Hepatic stellate cell (primary cell): ENCODE measurements around the gene CTH.
"Not testable (repeated sequence)": the region's sequence is repeated elsewhere in the genome, so short reads cannot be mapped to it uniquely, and the experiment has no call there.

Experiments used
- DNase-seq: peaks from one replicate; pipeline ENCODE4 v3.0.0; 2011; ENCODE audit warnings: low spot score

CTH gene

GRCh38 chr1:70410604-70411359 is at the start of gene CTH:
Gene CTH (plus strand): TSS chr1:70411268. CDS start chr1:70411416, 148 bp downstream.
- peak; percentile 92 for DNase-seq

GRCh38 chr1:70361727-70362398 is 49.2 kb upstream of the CTH start:
- peak; percentile 32 for DNase-seq

- DNase-seq, result no peak
These were observed 46.6 kb upstream of the CTH start for GRCh38 chr1:70364439-70364838.

- DNase-seq, result not testable (repeated sequence)
These were observed 44.6 kb upstream of the CTH start for GRCh38 chr1:70366425-70366952.

- DNase-seq, result not testable (repeated sequence)
These were observed 44.1 kb upstream of the CTH start for GRCh38 chr1:70366997-70367396.

- DNase-seq, result not testable (repeated sequence)
These were observed 43.7 kb upstream of the CTH start for GRCh38 chr1:70367397-70367796.

- DNase-seq, result not testable (repeated sequence)
These were observed 39.5 kb upstream of the CTH start for GRCh38 chr1:70371586-70371985.

- DNase-seq, result no peak
These were observed 38.6 kb upstream of the CTH start for GRCh38 chr1:70372426-70372825.

- DNase-seq, result not testable (repeated sequence)
These were observed 37.5 kb upstream of the CTH start for GRCh38 chr1:70373580-70373979.

GRCh38 chr1:70376196-70376595 is 34.9 kb upstream of the CTH start:
- DNase-seq, result no peak

GRCh38 chr1:70382682-70383081 is 28.4 kb upstream of the CTH start:
- no peak for DNase-seq

- no peak for DNase-seq
These were observed 27.6 kb upstream of the CTH start for GRCh38 chr1:70383483-70383882.

GRCh38 chr1:70384542-70384941 is 26.5 kb upstream of the CTH start:
- no peak for DNase-seq

- DNase-seq, result no peak
These were observed 25.6 kb upstream of the CTH start for GRCh38 chr1:70385477-70385876.

GRCh38 chr1:70386121-70386520 is 24.9 kb upstream of the CTH start:
- no peak for DNase-seq

- no peak for DNase-seq
These were observed 23.6 kb upstream of the CTH start for GRCh38 chr1:70387507-70387906.

GRCh38 chr1:70392626-70393025 is 18.4 kb upstream of the CTH start:
- no peak for DNase-seq

- DNase-seq, result no peak
These were observed 14.5 kb upstream of the CTH start for GRCh38 chr1:70396607-70397006.

GRCh38 chr1:70397013-70397412 is 14.1 kb upstream of the CTH start:
- no peak for DNase-seq

- DNase-seq, result no peak
These were observed 10.7 kb upstream of the CTH start for GRCh38 chr1:70400335-70400734.

GRCh38 chr1:70401974-70402373 is 9.1 kb upstream of the CTH start:
- no peak for DNase-seq

- no peak for DNase-seq
These were observed 7.3 kb upstream of the CTH start for GRCh38 chr1:70403759-70404158.

GRCh38 chr1:70405780-70406416 is 5.2 kb upstream of the CTH start:
- no peak for DNase-seq
